22Rv1 (cell line): ENCODE results near the gene TCN2.
A peak's percentile ranks its signal among the peaks of the same experiment; 100 is the strongest.

Experiments used
- CTCF ChIP-seq: fragments of 450-650 bp; IDR thresholded peaks from 2 replicates; pipeline ENCODE4 v1.5.1; 2017; ENCODE audit warnings: mild to moderate bottlenecking
- ZFX ChIP-seq: fragments of 450-650 bp; IDR thresholded peaks from 2 replicates; pipeline ENCODE4 v1.6.1; 2017; ENCODE audit warnings: antibody characterized with exemption, borderline replicate concordance

GRCh38 chr22:30605449-30606110 lies 1.4 kb upstream of the TCN2 start:
- TF ChIP-seq CTCF (peak; percentile 87), ZFX (no peak)
